Measurements from ENCODE around the gene C2CD4D.

DNA sequence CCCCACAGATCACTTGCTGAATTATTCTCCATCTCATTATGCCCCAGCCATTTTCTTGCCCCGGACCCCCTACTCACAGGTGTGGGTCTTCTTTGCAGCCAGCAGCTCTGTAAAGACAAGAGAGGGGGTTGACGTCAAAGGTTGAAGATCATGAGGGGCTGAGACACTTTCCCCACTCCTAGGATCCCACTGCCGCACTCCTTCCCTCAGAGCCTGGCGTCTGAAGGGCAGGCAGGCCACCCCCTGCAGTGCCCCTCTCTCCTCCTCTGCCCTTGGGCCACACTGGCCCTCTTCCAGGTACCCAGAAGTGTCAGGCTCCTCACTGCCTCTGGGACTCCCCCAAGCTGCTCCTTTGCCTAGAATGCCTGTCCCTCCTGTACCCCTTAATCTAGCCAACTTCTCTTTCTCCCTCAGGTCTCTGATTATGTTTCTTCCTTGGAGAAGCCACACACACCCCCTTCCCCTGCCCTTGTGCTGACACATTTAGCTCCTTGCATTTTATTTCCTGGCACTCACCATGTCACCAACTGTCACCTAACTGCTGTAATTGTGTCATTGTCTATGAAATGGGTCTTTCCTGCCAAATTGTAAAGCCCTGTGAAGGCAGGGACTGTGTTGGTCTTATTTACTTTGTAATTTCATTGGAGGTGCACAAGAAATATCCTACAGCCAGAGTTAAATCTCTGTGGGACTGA lies 10.1 kb downstream of the C2CD4D start:
- TF ChIP-seq, protein P1, sequence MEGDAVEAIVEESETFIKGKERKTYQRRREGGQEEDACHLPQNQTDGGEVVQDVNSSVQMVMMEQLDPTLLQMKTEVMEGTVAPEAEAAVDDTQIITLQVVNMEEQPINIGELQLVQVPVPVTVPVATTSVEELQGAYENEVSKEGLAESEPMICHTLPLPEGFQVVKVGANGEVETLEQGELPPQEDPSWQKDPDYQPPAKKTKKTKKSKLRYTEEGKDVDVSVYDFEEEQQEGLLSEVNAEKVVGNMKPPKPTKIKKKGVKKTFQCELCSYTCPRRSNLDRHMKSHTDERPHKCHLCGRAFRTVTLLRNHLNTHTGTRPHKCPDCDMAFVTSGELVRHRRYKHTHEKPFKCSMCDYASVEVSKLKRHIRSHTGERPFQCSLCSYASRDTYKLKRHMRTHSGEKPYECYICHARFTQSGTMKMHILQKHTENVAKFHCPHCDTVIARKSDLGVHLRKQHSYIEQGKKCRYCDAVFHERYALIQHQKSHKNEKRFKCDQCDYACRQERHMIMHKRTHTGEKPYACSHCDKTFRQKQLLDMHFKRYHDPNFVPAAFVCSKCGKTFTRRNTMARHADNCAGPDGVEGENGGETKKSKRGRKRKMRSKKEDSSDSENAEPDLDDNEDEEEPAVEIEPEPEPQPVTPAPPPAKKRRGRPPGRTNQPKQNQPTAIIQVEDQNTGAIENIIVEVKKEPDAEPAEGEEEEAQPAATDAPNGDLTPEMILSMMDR (IDR thresholded peaks at IDR 0.05): no peak
- no peak for TF ChIP-seq EZH2phosphoT487 (IDR thresholded peaks at IDR 0.05)
- TF ChIP-seq EZH2 (IDR thresholded peaks at IDR 0.05): no peak
